Measurements from ENCODE around the gene MLPH. TPM values are rescaled to one million over a fixed set of nuclear protein-coding genes. Genes with fewer than 3 reads are reported as not detected.

Gene MLPH
- total RNA-seq, 2 experiments from 2014 or later: not detected

- no peak overlapping the region for H3K4me3 Mint-ChIP-seq
- H3K9me3 Mint-ChIP-seq: no peaks in the 10 kb centered on the region
- POLR2A ChIA-PET: no interaction called here
- no peaks in the 10 kb centered on the region for H3K36me3 Mint-ChIP-seq
- no peaks in the 10 kb centered on the region for H3K27me3 Mint-ChIP-seq
- no peak for ATAC-seq (ENCODE audit: low read depth)
- H3K27ac Mint-ChIP-seq: no peak overlapping the region
- H3K4me1 Mint-ChIP-seq: no peaks in the 10 kb centered on the region
- no peak for DNase-seq
Measured at GRCh38 chr2:237533668-237534161, 46.7 kb downstream of the MLPH start.

DNA sequence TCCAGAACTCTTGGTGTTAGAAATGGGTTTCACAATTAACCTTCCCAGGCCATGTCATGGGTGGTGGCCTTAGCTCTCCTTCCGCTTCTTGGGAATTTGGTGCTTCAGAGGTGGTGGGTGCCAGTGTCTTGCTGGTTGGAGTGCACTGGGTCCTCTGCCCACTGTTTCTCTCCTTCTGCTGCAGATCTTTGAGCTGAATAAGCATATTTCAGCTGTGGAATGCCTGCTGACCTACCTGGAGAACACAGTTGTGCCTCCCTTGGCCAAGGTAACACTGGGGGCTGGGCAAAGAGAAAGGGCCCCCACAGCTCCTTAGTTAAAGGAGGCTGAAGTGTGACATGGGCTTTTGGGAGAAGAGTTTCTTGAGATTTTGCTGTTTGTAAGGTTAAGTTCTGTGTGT is 47.3 kb downstream of the MLPH start:
- DNase-seq: no peak
- Mint-ChIP-seq H3K4me1 (no peaks in the 10 kb centered on the region), H3K9me3 (no peaks in the 10 kb centered on the region), H3K27ac (no peak overlapping the region), H3K27me3 (no peaks in the 10 kb centered on the region), H3K4me3 (no peak overlapping the region), H3K36me3 (no peaks in the 10 kb centered on the region)
- ATAC-seq (ENCODE audit: low read depth): no peak
- POLR2A ChIA-PET: no interaction called here

DNA sequence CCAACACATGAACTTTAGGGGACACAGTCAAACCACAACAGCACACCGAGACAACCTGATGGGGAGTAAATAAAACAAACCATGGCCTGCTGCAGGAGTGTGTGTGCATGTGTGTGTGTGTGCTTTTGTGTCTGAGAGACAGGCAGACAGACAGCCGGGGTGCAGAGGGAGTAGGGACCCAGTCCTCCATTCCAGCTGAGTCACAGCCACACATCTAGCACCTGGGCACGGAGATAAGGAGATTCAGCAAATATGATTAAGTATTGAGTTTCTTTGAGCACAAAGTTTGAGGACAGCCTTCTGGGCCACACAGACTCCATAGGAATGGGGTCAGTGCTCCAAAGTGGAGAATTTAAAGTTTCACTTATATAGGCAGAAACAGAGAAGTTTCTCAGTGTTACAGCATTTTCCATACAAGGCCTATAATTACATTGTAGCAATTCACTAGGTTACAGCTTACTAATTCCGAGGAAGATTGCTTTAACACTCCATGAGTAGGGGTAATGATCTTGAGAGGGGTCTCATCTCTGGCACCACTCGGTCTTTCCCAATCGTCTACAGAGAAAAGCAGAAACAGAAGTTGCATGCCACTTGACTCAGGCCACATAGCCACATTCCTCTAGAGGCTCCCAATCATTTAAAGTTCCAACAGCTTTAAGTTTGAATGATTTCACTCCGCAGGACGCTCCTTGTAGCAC is 48.5 kb downstream of the MLPH start:
- no peaks in the 10 kb centered on the region for H3K36me3 Mint-ChIP-seq
- no peaks in the 10 kb centered on the region for H3K27me3 Mint-ChIP-seq
- no peaks in the 10 kb centered on the region for H3K9me3 Mint-ChIP-seq
- ATAC-seq (ENCODE audit: low read depth) (no peak), DNase-seq (no peak)
- H3K4me3 Mint-ChIP-seq: no peak overlapping the region
- POLR2A ChIA-PET: no interaction called here
- H3K27ac Mint-ChIP-seq: no peak overlapping the region
- no peaks in the 10 kb centered on the region for H3K4me1 Mint-ChIP-seq

GRCh38 chr2:237536083-237536415 is 49.0 kb downstream of the MLPH start:
- Mint-ChIP-seq H3K27ac (no peak overlapping the region), H3K9me3 (no peaks in the 10 kb centered on the region), H3K4me3 (no peak overlapping the region), H3K27me3 (no peaks in the 10 kb centered on the region), H3K36me3 (no peaks in the 10 kb centered on the region), H3K4me1 (no peaks in the 10 kb centered on the region)
- DNase-seq: no peak
- no peak for ATAC-seq (ENCODE audit: low read depth)
- POLR2A ChIA-PET: no interaction called here

DNA sequence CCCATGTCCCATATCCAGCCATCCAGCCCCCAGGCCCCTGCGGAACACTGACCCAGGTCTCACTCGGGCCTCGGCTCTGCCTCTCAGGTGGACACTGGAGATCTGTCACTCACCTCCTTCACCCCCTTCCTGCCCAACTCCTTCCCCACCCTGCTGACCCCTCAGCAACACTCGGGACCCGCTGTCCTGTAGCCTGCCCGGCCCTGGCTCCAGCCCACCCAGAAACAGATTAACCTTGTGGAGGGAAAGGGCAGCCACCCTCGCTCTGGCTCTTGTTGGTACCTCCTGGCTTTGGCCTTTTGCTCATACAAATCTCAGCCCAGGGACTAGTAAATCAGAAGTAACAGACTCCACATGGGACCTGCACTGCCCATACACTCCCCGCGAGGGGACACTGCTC is 49.6 kb downstream of the MLPH start:
- no peaks in the 10 kb centered on the region for H3K27me3 Mint-ChIP-seq
- no peaks in the 10 kb centered on the region for H3K9me3 Mint-ChIP-seq
- no peaks in the 10 kb centered on the region for H3K4me1 Mint-ChIP-seq
- no peak overlapping the region for H3K27ac Mint-ChIP-seq
- no peak for ATAC-seq (ENCODE audit: low read depth)
- H3K4me3 Mint-ChIP-seq: no peak overlapping the region
- POLR2A ChIA-PET: no interaction called here
- DNase-seq: no peak
- no peaks in the 10 kb centered on the region for H3K36me3 Mint-ChIP-seq

DNA sequence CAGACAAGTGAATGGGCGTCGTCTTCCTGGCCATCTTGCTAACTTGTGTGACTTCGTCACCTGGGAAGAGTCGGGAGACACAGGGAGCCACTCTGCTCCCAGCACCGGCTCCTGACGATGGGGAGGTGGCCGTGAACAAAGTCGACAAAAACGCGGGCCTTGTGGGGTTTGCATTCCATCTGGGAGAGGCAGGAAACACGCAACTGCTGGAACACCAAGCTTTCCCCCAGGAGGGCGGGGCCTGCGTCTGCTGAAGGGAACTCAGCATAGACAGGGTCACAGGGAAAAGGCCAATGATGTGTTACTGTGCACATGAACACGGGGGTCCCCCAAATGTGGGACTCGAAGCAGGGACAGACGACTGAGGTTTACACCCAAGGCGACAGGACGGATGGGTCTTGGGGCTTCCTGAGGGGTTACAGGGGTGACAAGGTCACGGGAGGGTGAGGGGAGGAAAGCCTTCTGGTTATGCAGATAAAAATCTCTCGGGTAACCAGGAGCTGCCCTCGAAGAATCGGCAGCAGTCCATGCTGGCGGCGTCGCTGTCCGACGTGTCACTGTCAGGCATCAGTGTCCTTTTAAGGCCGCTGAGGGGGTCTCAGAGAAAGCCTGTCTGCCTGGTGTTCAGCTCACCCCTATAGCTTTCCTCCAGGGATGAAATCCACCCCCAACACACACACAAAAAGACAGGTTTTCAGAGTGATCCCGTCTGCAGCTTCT is 51.1 kb downstream of the MLPH start:
- Mint-ChIP-seq H3K27ac (no peak overlapping the region), H3K4me3 (no peak overlapping the region), H3K27me3 (no peaks in the 10 kb centered on the region), H3K9me3 (no peaks in the 10 kb centered on the region), H3K36me3 (no peaks in the 10 kb centered on the region), H3K4me1 (no peaks in the 10 kb centered on the region)
- DNase-seq (no peak), ATAC-seq (ENCODE audit: low read depth) (no peak)
- POLR2A ChIA-PET: no interaction called here

GRCh38 chr2:237538901-237539300 is 51.9 kb downstream of the MLPH start:
- Mint-ChIP-seq H3K4me1 (no peaks in the 10 kb centered on the region), H3K27ac (no peak overlapping the region), H3K27me3 (no peaks in the 10 kb centered on the region), H3K36me3 (no peaks in the 10 kb centered on the region), H3K9me3 (no peaks in the 10 kb centered on the region), H3K4me3 (no peak overlapping the region)
- ATAC-seq (ENCODE audit: low read depth) (no peak), DNase-seq (no peak)
- POLR2A ChIA-PET: no interaction called here

GRCh38 chr2:237539681-237540080 is 52.6 kb downstream of the MLPH start:
- Mint-ChIP-seq H3K36me3 (no peaks in the 10 kb centered on the region), H3K9me3 (no peaks in the 10 kb centered on the region), H3K27ac (no peak overlapping the region), H3K27me3 (no peaks in the 10 kb centered on the region), H3K4me1 (no peaks in the 10 kb centered on the region), H3K4me3 (no peak overlapping the region)
- no peak for DNase-seq
- no peak for ATAC-seq (ENCODE audit: low read depth)
- POLR2A ChIA-PET: no interaction called here

GRCh38 chr2:237540223-237540775 is 53.2 kb downstream of the MLPH start:
- Mint-ChIP-seq H3K9me3 (no peaks in the 10 kb centered on the region), H3K4me3 (no peak overlapping the region), H3K36me3 (no peaks in the 10 kb centered on the region), H3K27me3 (no peaks in the 10 kb centered on the region), H3K4me1 (no peaks in the 10 kb centered on the region), H3K27ac (no peak overlapping the region)
- DNase-seq (no peak), ATAC-seq (ENCODE audit: low read depth) (no peak)
- POLR2A ChIA-PET: no interaction called here

DNA sequence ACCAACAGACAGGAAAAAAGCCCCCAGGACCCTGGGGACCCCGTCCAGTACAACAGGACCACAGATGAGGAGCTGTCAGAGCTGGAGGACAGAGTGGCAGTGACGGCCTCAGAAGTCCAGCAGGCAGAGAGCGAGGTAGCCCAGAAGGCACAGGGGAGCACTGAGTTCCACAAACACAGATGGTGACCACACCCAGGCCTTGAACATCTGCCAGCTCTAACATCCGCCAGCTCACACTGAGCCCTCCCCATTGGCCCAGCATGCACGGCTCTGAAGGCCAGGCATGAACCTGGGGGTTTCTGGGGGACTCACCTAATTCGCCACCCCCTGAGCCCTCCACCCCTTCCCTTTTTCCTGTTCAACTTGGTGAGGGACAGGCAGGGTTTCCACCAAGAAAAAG is 53.8 kb downstream of the MLPH start:
- H3K27me3 Mint-ChIP-seq: no peaks in the 10 kb centered on the region
- no peaks in the 10 kb centered on the region for H3K36me3 Mint-ChIP-seq
- ATAC-seq (ENCODE audit: low read depth) (no peak), DNase-seq (no peak)
- H3K4me3 Mint-ChIP-seq: no peak overlapping the region
- H3K9me3 Mint-ChIP-seq: no peaks in the 10 kb centered on the region
- no peak overlapping the region for H3K27ac Mint-ChIP-seq
- POLR2A ChIA-PET: no interaction called here
- no peaks in the 10 kb centered on the region for H3K4me1 Mint-ChIP-seq

DNA sequence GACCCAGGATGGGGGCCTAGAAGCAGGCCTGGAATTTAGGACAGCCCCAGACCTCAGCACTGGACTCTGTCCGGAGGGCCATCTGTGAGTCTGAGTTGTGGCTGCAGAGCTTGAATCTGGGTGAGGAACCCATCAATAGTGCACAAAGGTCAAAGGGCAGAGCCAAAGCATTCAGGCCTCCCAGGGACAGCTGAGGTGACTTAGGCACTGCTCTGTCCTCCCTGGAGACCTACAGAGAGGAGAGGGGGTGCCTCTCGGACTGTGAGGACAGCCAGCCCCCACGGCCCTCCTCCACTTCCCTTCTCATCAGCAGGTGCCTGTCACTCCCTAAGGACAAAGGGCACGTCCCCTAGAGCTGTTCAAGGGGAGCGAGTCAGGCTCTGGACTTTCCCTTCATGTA is 54.2 kb downstream of the MLPH start:
- POLR2A ChIA-PET: no interaction called here
- Mint-ChIP-seq H3K36me3 (no peaks in the 10 kb centered on the region), H3K27me3 (no peaks in the 10 kb centered on the region), H3K27ac (no peak overlapping the region), H3K9me3 (no peaks in the 10 kb centered on the region), H3K4me3 (no peak overlapping the region), H3K4me1 (no peaks in the 10 kb centered on the region)
- ATAC-seq (ENCODE audit: low read depth): no peak
- no peak for DNase-seq

GRCh38 chr2:237542001-237542704 is 55.1 kb downstream of the MLPH start:
- POLR2A ChIA-PET: no interaction called here
- Mint-ChIP-seq H3K27ac (no peak overlapping the region), H3K36me3 (no peaks in the 10 kb centered on the region), H3K4me3 (no peak overlapping the region), H3K4me1 (no peaks in the 10 kb centered on the region), H3K9me3 (no peaks in the 10 kb centered on the region), H3K27me3 (peaks cover 3% of the 10 kb centered on the region)
- ATAC-seq (ENCODE audit: low read depth): no peak
- no peak for DNase-seq

DNA sequence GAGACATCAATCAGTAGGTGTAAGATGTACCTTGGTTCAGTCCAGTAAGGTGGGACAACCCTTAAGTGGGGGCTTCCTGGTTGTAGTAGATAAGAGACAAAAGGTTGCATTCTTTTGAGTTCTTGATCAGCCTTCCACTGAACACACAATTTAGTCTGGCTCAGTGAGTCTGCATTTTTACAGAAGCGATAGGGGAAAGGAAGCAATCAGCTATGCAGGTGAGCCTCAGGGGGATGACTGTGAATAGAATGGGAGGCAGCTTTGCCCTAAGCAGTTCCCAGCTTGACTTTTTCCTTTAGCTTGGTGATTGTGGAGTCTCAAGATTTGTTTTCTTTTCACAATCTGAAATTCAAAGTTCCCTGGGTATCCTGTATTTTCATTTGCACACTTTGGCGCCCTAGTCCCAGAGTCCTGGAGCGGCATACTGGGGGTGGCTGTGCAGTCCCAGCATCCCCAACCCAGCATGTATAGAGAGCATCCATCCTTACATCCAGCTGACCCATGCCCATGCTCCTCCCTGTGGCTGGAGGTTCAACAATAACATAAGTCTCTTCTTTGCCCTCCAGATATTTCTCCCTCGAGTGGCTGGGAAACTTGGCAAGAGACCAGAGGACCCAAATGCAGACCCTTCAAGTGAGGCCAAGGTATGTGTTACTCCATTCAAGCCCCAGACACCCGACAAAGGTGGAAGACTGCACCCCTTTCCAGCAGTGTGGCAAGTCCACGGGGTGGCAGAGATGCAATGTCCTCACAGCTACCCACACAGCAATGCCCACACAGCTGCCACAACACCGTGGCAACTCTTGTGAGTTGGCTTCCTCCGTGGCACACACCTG is 59.2 kb downstream of the MLPH start:
- H3K27me3 Mint-ChIP-seq: peaks cover 3% of the 10 kb centered on the region
- ATAC-seq (ENCODE audit: low read depth) (no peak), DNase-seq (no peak)
- H3K36me3 Mint-ChIP-seq: no peaks in the 10 kb centered on the region
- H3K4me3 Mint-ChIP-seq: no peak overlapping the region
- POLR2A ChIA-PET: no interaction called here
- H3K27ac Mint-ChIP-seq: no peak overlapping the region
- H3K4me1 Mint-ChIP-seq: no peaks in the 10 kb centered on the region
- no peaks in the 10 kb centered on the region for H3K9me3 Mint-ChIP-seq
